NT2/D1 (cell line): ENCODE data around the gene PDE11A.

Source experiments
- DNase-seq: peaks from one replicate; pipeline ENCODE4 v3.0.0-alpha.2; 2011; ENCODE audit warnings: low read depth, low spot score
- H3K27me3 ChIP-seq: 2 replicates; pipeline ENCODE4 v1.6.0; 2011; ENCODE audit warnings: mild to moderate bottlenecking; ENCODE audit not compliant: insufficient read length, insufficient read depth
- H3K36me3 ChIP-seq: 2 replicates; pipeline ENCODE4 v1.6.1; 2011; ENCODE audit warnings: mild to moderate bottlenecking, low read length, mixed read lengths; ENCODE audit not compliant: insufficient read depth, insufficient read length
- H3K4me1 ChIP-seq: 2 replicates; pipeline ENCODE4 v1.5.1; 2011; ENCODE audit not compliant: insufficient read depth, insufficient read length
- H3K4me3 ChIP-seq: 2 replicates; pipeline ENCODE4 v1.5.1; 2011; ENCODE audit warnings: low read depth; ENCODE audit not compliant: insufficient read length
- H3K9ac ChIP-seq: 2 replicates; pipeline ENCODE4 v1.6.0; 2011; ENCODE audit warnings: low read depth; ENCODE audit not compliant: insufficient read length
- H3K9me3 ChIP-seq: 2 replicates; pipeline ENCODE4 v1.5.1; 2011; ENCODE audit warnings: mild to moderate bottlenecking, low read length; ENCODE audit not compliant: insufficient read depth
- SUZ12 ChIP-seq: IDR thresholded peaks from 2 replicates; pipeline ENCODE4 v1.6.1; 2011; ENCODE audit not compliant: insufficient read length, insufficient read depth; ENCODE audit errors: extremely low read depth
- YY1 ChIP-seq: IDR thresholded peaks from 2 replicates; pipeline ENCODE4 v1.6.1; 2011; ENCODE audit not compliant: insufficient read length, insufficient read depth
- ZNF274 ChIP-seq: IDR thresholded peaks from 2 replicates; pipeline ENCODE4 v1.6.1; 2011; ENCODE audit warnings: mild to moderate bottlenecking, low read depth, low read length

Gene PDE11A

GRCh38 chr2:177816766-177817165 lies 255.8 kb downstream of the PDE11A start:
- Histone ChIP-seq H3K27me3 (no peaks in the 10 kb centered on the region), H3K4me1 (no peaks in the 10 kb centered on the region), H3K9ac (no peak overlapping the region)

DNA sequence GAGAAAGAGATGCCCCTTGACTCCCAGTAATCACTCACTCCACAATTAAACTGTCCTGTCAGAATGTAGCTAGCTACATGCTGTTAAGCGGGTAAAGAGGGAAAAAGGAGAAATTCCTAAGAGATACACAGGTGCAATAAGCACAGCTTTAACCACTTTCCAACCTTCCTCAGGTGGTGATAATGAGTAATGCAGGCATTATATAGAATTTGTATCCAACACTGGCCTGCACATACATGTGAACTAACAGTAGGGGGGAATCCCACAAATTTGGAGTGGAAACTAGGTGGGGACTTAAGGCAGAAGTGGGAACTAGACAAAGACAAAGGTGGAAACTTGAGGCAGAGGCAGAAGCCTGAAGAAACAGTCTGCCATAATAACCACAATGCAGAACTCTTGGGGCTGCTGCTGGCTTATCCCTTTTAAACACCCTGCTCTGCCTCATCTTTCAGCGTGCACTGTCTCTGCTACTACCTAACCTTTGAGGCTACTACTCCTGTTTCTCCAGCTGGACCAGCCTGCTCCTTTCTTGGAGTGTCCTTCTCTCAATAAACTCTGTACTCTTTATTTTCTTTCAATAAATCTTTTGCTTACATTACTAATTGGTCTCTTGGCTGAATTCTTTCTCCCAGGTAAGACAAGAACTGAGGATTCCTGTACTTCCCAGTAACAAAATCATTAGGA lies 259.7 kb downstream of the PDE11A start:
- Histone ChIP-seq H3K9me3 (peaks cover 14% of the 10 kb centered on the region; the same call in 1 of the 2 replicates), H3K9ac (no peak overlapping the region), H3K27me3 (no peaks in the 10 kb centered on the region), H3K36me3 (no peaks in the 10 kb centered on the region), H3K4me1 (no peaks in the 10 kb centered on the region), H3K4me3 (no peak overlapping the region)
- TF ChIP-seq SUZ12 (no peak), ZNF274 (no peak), YY1 (no peak)
- DNase-seq, result no peak

More at GRCh38 chr2:177816766-177817165, 255.8 kb downstream of the PDE11A start:
- TF ChIP-seq ZNF274 (no peak), YY1 (no peak), SUZ12 (no peak)
- Histone ChIP-seq H3K4me3 (no peak overlapping the region), H3K36me3 (no peaks in the 10 kb centered on the region), H3K9me3 (peaks cover 14% of the 10 kb centered on the region; the same call in 1 of the 2 replicates)
- no peak for DNase-seq

DNA sequence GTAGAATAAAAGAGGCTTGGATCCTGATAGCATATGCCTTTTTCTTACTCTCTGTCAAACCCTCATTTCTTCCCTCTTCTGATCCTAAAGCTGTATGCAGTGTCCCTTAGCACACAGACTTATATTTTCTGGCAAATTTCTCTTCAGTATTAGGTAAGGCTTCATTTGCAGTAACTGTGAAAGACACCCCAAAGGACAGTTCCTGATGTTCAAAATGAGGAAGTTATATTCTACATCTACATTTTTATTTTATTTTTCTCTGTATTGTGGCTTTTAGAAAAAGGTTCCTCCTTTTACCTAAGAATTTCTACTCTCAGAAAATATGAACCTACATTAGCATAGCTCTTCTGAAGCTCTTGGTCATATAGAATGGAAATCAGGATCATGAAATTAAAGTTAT lies 261.7 kb downstream of the PDE11A start:
- Histone ChIP-seq H3K36me3 (no peaks in the 10 kb centered on the region), H3K9ac (no peak overlapping the region), H3K9me3 (peaks cover 14% of the 10 kb centered on the region), H3K4me3 (no peak overlapping the region), H3K27me3 (no peaks in the 10 kb centered on the region), H3K4me1 (no peaks in the 10 kb centered on the region)
- TF ChIP-seq ZNF274, result no peak
- TF ChIP-seq YY1, result no peak
- no peak for TF ChIP-seq SUZ12
- DNase-seq, result no peak

- H3K9me3 ChIP-seq, result peaks cover 14% of the 10 kb centered on the region
- no peak overlapping the region for H3K4me3 ChIP-seq
- H3K4me1 ChIP-seq, result no peaks in the 10 kb centered on the region
- no peak overlapping the region for H3K9ac ChIP-seq
- no peak for TF ChIP-seq SUZ12
- no peak for TF ChIP-seq YY1
- TF ChIP-seq ZNF274, result no peak
- H3K27me3 ChIP-seq, result no peaks in the 10 kb centered on the region
- no peaks in the 10 kb centered on the region for H3K36me3 ChIP-seq
- DNase-seq, result no peak
Measured at GRCh38 chr2:177808984-177809809, 263.4 kb downstream of the PDE11A start.

- H3K27me3 ChIP-seq, result no peaks in the 10 kb centered on the region
- H3K4me3 ChIP-seq, result no peak overlapping the region
- no peak for DNase-seq
- no peak for TF ChIP-seq YY1
- no peak for TF ChIP-seq SUZ12
- TF ChIP-seq ZNF274, result no peak
- no peaks in the 10 kb centered on the region; the same call in none of the 2 replicates for H3K9me3 ChIP-seq
- no peaks in the 10 kb centered on the region for H3K36me3 ChIP-seq
- H3K9ac ChIP-seq, result no peak overlapping the region
- H3K4me1 ChIP-seq, result no peaks in the 10 kb centered on the region
Measured at GRCh38 chr2:177806025-177806424, 266.6 kb downstream of the PDE11A start.

DNA sequence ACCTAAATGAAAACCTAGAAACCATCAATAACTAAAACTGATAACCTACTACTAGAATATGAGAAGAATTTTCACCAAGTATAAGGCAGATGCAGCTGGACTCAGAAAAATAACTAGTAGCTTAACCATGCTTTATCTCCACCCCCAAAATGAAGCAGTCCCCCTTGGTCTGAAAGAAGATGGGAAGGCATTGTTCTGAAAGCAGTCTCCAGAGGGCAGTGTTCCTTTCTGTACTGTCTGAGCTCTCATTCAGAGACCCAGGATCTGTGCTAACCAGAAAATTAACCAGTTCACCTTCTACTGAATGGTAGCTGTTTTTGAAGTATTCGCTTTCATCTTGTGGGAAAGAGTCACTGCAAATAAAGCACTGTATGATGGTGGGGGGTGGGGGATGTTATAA lies 273.0 kb downstream of the PDE11A start:
- DNase-seq, result peak; percentile 44
- TF ChIP-seq ZNF274 (no peak), SUZ12 (no peak), YY1 (no peak)
- no peak overlapping the region for H3K9ac ChIP-seq
- H3K27me3 ChIP-seq, result no peaks in the 10 kb centered on the region
- peaks cover 2% of the 10 kb centered on the region for H3K4me1 ChIP-seq
- no peaks in the 10 kb centered on the region for H3K36me3 ChIP-seq
- no peaks in the 10 kb centered on the region for H3K9me3 ChIP-seq
- H3K4me3 ChIP-seq, result no peak overlapping the region

DNA sequence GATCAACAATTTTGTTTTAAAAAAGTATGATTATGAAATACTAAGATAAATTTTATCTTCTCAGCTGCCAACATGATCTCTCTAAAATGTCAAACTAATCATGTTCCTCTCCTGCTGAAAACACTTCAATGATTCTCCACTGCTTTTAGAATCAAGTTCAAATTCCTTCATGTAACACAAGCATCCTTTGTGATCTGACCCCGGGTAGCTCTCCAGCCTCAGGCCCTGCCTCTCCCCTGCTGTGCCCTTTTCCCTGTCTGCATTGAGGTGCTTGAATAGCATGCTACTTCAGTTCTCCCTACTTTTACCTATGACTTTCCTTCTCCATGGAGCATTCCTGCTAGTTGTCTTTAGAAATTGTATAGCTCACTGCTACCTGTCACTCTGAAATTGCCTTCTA lies 274.8 kb downstream of the PDE11A start:
- H3K9me3 ChIP-seq, result no peaks in the 10 kb centered on the region
- peaks cover 2% of the 10 kb centered on the region for H3K4me1 ChIP-seq
- DNase-seq, result peak; percentile 57
- no peak for TF ChIP-seq SUZ12
- no peak for TF ChIP-seq YY1
- no peak for TF ChIP-seq ZNF274
- no peak overlapping the region for H3K9ac ChIP-seq
- peaks cover under 1% of the 10 kb centered on the region for H3K27me3 ChIP-seq
- H3K4me3 ChIP-seq, result no peak overlapping the region
- H3K36me3 ChIP-seq, result no peaks in the 10 kb centered on the region
